ENCODE results near the gene DCDC1. TPM values are rescaled to one million over a fixed set of nuclear protein-coding genes. Genes with fewer than 3 reads are reported as not detected.

DCDC1 gene
- total RNA-seq, 2 experiments from 2014 or later: 0.21 to 0.27 TPM

- no peak for DNase-seq
- Mint-ChIP-seq H3K27ac (no peak overlapping the region), H3K36me3 (no peaks in the 10 kb centered on the region), H3K27me3 (peaks cover 4% of the 10 kb centered on the region), H3K9me3 (no peaks in the 10 kb centered on the region), H3K4me1 (ENCODE audit: low read depth) (no peaks in the 10 kb centered on the region), H3K4me3 (no peak overlapping the region)
- ChIA-PET POLR2A (no interaction called here), CTCF (interaction anchor here (0.6 kb wide), 1 partner anchor 54 kb away, joined by 3 read pairs; no protein-coding TSS in a partner anchor)
- intact Hi-C loops (cut with micrococcal nuclease): no loop called here
Observed at GRCh38 chr11:31160504-31161422, 208.8 kb downstream of the DCDC1 start.

- no peak overlapping the region for H3K27ac Mint-ChIP-seq
- ChIA-PET POLR2A (no interaction called here), CTCF (no interaction called here)
- H3K4me3 Mint-ChIP-seq: no peak overlapping the region
- H3K36me3 Mint-ChIP-seq: no peaks in the 10 kb centered on the region
- no peak for DNase-seq
- H3K9me3 Mint-ChIP-seq: no peaks in the 10 kb centered on the region
- peaks cover 2% of the 10 kb centered on the region for H3K27me3 Mint-ChIP-seq
- H3K4me1 Mint-ChIP-seq (ENCODE audit: low read depth): no peaks in the 10 kb centered on the region
- intact Hi-C loops (cut with micrococcal nuclease): no loop called here
Observed at GRCh38 chr11:31150841-31151240, 218.7 kb downstream of the DCDC1 start.

- CTCF ChIA-PET: no interaction called here
- Mint-ChIP-seq H3K27ac (no peak overlapping the region), H3K9me3 (no peaks in the 10 kb centered on the region), H3K27me3 (peaks cover 2% of the 10 kb centered on the region), H3K4me1 (ENCODE audit: low read depth) (no peaks in the 10 kb centered on the region), H3K36me3 (no peaks in the 10 kb centered on the region), H3K4me3 (no peak overlapping the region)
- POLR2A ChIA-PET: no interaction called here
- no peak for DNase-seq
- intact Hi-C loops (cut with micrococcal nuclease): no loop called here
Observed at GRCh38 chr11:31150011-31150410, 219.5 kb downstream of the DCDC1 start.

GRCh38 chr11:31141789-31142188, 227.8 kb downstream of the DCDC1 start:
- no peak for DNase-seq
- no peaks in the 10 kb centered on the region for H3K27me3 Mint-ChIP-seq
- ChIA-PET CTCF (interaction anchor here (0.5 kb wide), 1 partner anchor 16 kb away, joined by 3 read pairs; no protein-coding TSS in a partner anchor), POLR2A (no interaction called here)
- H3K9me3 Mint-ChIP-seq: no peaks in the 10 kb centered on the region
- no peak overlapping the region for H3K4me3 Mint-ChIP-seq
- intact Hi-C loops (cut with micrococcal nuclease): loop anchor here (2.0 kb wide), 1 partner anchor 67 kb away; no protein-coding TSS in a partner anchor
- no peaks in the 10 kb centered on the region for H3K36me3 Mint-ChIP-seq
- H3K4me1 Mint-ChIP-seq (ENCODE audit: low read depth): no peaks in the 10 kb centered on the region
- no peak overlapping the region for H3K27ac Mint-ChIP-seq

GRCh38 chr11:31139479-31139878, 230.1 kb downstream of the DCDC1 start:
- H3K9me3 Mint-ChIP-seq: no peaks in the 10 kb centered on the region
- H3K4me3 Mint-ChIP-seq: no peak overlapping the region
- no peak for DNase-seq
- no peaks in the 10 kb centered on the region for H3K27me3 Mint-ChIP-seq
- no peak overlapping the region for H3K27ac Mint-ChIP-seq
- H3K36me3 Mint-ChIP-seq: no peaks in the 10 kb centered on the region
- CTCF ChIA-PET: no interaction called here
- H3K4me1 Mint-ChIP-seq (ENCODE audit: low read depth): no peaks in the 10 kb centered on the region
- intact Hi-C loops (cut with micrococcal nuclease): no loop called here
- POLR2A ChIA-PET: no interaction called here

GRCh38 chr11:31132531-31133421, 236.8 kb downstream of the DCDC1 start:
- intact Hi-C loops (cut with micrococcal nuclease): no loop called here
- Mint-ChIP-seq H3K4me1 (ENCODE audit: low read depth) (no peaks in the 10 kb centered on the region), H3K4me3 (no peak overlapping the region), H3K27me3 (peaks cover 3% of the 10 kb centered on the region), H3K36me3 (no peaks in the 10 kb centered on the region), H3K27ac (no peak overlapping the region), H3K9me3 (no peaks in the 10 kb centered on the region)
- DNase-seq: no peak
- ChIA-PET POLR2A (no interaction called here), CTCF (no interaction called here)

- intact Hi-C loops (cut with micrococcal nuclease): no loop called here
- DNase-seq: no peak
- H3K27ac Mint-ChIP-seq: no peak overlapping the region
- H3K27me3 Mint-ChIP-seq: peaks cover 3% of the 10 kb centered on the region
- H3K4me3 Mint-ChIP-seq: no peak overlapping the region
- no peaks in the 10 kb centered on the region for H3K9me3 Mint-ChIP-seq
- no peaks in the 10 kb centered on the region for H3K4me1 Mint-ChIP-seq (ENCODE audit: low read depth)
- no peaks in the 10 kb centered on the region for H3K36me3 Mint-ChIP-seq
- CTCF ChIA-PET: no interaction called here
- POLR2A ChIA-PET: no interaction called here
Observed at GRCh38 chr11:31131760-31132159, 237.8 kb downstream of the DCDC1 start.

GRCh38 chr11:31127290-31127689, 242.2 kb downstream of the DCDC1 start:
- Mint-ChIP-seq H3K4me1 (ENCODE audit: low read depth) (no peaks in the 10 kb centered on the region), H3K4me3 (no peak overlapping the region), H3K9me3 (peaks cover 14% of the 10 kb centered on the region), H3K36me3 (no peaks in the 10 kb centered on the region), H3K27me3 (peaks cover 3% of the 10 kb centered on the region), H3K27ac (no peak overlapping the region)
- CTCF ChIA-PET: no interaction called here
- intact Hi-C loops (cut with micrococcal nuclease): no loop called here
- POLR2A ChIA-PET: no interaction called here
- DNase-seq: no peak

GRCh38 chr11:31120428-31120827, 249.1 kb downstream of the DCDC1 start:
- ChIA-PET POLR2A (no interaction called here), CTCF (no interaction called here)
- Mint-ChIP-seq H3K4me1 (ENCODE audit: low read depth) (no peaks in the 10 kb centered on the region), H3K27ac (no peak overlapping the region), H3K36me3 (no peaks in the 10 kb centered on the region), H3K27me3 (no peaks in the 10 kb centered on the region), H3K9me3 (peaks cover 14% of the 10 kb centered on the region), H3K4me3 (no peak overlapping the region)
- intact Hi-C loops (cut with micrococcal nuclease): no loop called here
- no peak for DNase-seq

GRCh38 chr11:31118566-31118965, 251.0 kb downstream of the DCDC1 start:
- ChIA-PET POLR2A (no interaction called here), CTCF (no interaction called here)
- H3K27me3 Mint-ChIP-seq: no peaks in the 10 kb centered on the region
- H3K27ac Mint-ChIP-seq: no peak overlapping the region
- no peak for DNase-seq
- intact Hi-C loops (cut with micrococcal nuclease): no loop called here
- H3K4me1 Mint-ChIP-seq (ENCODE audit: low read depth): no peaks in the 10 kb centered on the region
- H3K36me3 Mint-ChIP-seq: no peaks in the 10 kb centered on the region
- H3K4me3 Mint-ChIP-seq: no peak overlapping the region
- peaks cover 2% of the 10 kb centered on the region for H3K9me3 Mint-ChIP-seq

GRCh38 chr11:31117038-31117437, 252.5 kb downstream of the DCDC1 start:
- no peak overlapping the region for H3K4me3 Mint-ChIP-seq
- no peak for DNase-seq
- peaks cover 2% of the 10 kb centered on the region for H3K27me3 Mint-ChIP-seq
- CTCF ChIA-PET: interaction anchor here (2.5 kb wide), 1 partner anchor 10 kb away, joined by 9 read pairs; no protein-coding TSS in a partner anchor
- H3K36me3 Mint-ChIP-seq: no peaks in the 10 kb centered on the region
- no peak overlapping the region for H3K27ac Mint-ChIP-seq
- no peaks in the 10 kb centered on the region for H3K9me3 Mint-ChIP-seq
- intact Hi-C loops (cut with micrococcal nuclease): no loop called here
- H3K4me1 Mint-ChIP-seq (ENCODE audit: low read depth): no peaks in the 10 kb centered on the region
- POLR2A ChIA-PET: no interaction called here

GRCh38 chr11:31114442-31114841, 255.1 kb downstream of the DCDC1 start:
- Mint-ChIP-seq H3K9me3 (no peaks in the 10 kb centered on the region), H3K27ac (no peak overlapping the region), H3K4me1 (ENCODE audit: low read depth) (no peaks in the 10 kb centered on the region), H3K4me3 (no peak overlapping the region), H3K27me3 (peaks cover 2% of the 10 kb centered on the region), H3K36me3 (no peaks in the 10 kb centered on the region)
- POLR2A ChIA-PET: no interaction called here
- CTCF ChIA-PET: interaction anchor here (2.5 kb wide), 1 partner anchor 8 kb away, joined by 9 read pairs; no protein-coding TSS in a partner anchor
- intact Hi-C loops (cut with micrococcal nuclease): no loop called here
- no peak for DNase-seq
